ENCODE results near the gene PORCN. TPM values are rescaled to one million over a fixed set of nuclear protein-coding genes. Genes with fewer than 3 reads are reported as not detected.

PORCN gene
- total and polyA plus RNA-seq, 4 experiments from 2014 or later = 10.6 to 15.4 (median 14.5) TPM

- Mint-ChIP-seq H3K4me3 (no peak overlapping the region), H3K27ac (no peak overlapping the region), H3K36me3 (no peaks in the 10 kb centered on the region), H3K9me3 (peaks cover 0 to 3% (median 0%) of the 10 kb centered on the region in 8 donors), H3K27me3 (no peaks in the 10 kb centered on the region), H3K4me1 (no peaks in the 10 kb centered on the region)
- Histone ChIP-seq H3K36me3 (ENCODE audit: insufficient read depth, low read length) (no peaks in the 10 kb centered on the region), H3K4me1 (ENCODE audit: insufficient read depth, low read length) (no peaks in the 10 kb centered on the region), H3K27me3 (ENCODE audit: insufficient read depth, low read length) (no peaks in the 10 kb centered on the region), H3K27ac (ENCODE audit: low read depth, low read length) (no peak overlapping the region), H3K9me3 (ENCODE audit: control insufficient read depth in 1 of 2, low read length in 2 of 2) (no peaks in the 10 kb centered on the region), H3K4me3 (ENCODE audit: low read length in 2 of 2) (no peak overlapping the region)
- intact Hi-C loops (cut with micrococcal nuclease) = no loop called here
- no peak for DNase-seq
- CTCF ChIA-PET (ENCODE audit: partially characterized antibody) = no interaction called here
- POLR2A ChIA-PET (ENCODE audit: partially characterized antibody) = no interaction called here
Measured at GRCh38 chrX:48492293-48492910, 16.4 kb upstream of the PORCN start.

GRCh38 chrX:48493890-48494364 lies 14.9 kb upstream of the PORCN start:
- Histone ChIP-seq H3K4me3 (ENCODE audit: low read length in 2 of 2) (no peak overlapping the region), H3K9me3 (ENCODE audit: control insufficient read depth in 1 of 2, low read length in 2 of 2) (no peaks in the 10 kb centered on the region), H3K36me3 (ENCODE audit: insufficient read depth, low read length) (no peaks in the 10 kb centered on the region), H3K27me3 (ENCODE audit: insufficient read depth, low read length) (no peaks in the 10 kb centered on the region), H3K27ac (ENCODE audit: low read depth, low read length) (no peak overlapping the region), H3K4me1 (ENCODE audit: insufficient read depth, low read length) (no peaks in the 10 kb centered on the region)
- ChIA-PET POLR2A (ENCODE audit: partially characterized antibody) (interaction anchor here (0.6 kb wide), 1 partner anchor 46 kb away, joined by 3 read pairs; no protein-coding TSS in a partner anchor), CTCF (ENCODE audit: partially characterized antibody) (interaction anchor here (1.5 kb wide), 1 partner anchor 412 kb away, joined by 6 read pairs; no protein-coding TSS in a partner anchor)
- H3K27ac Mint-ChIP-seq = no peak overlapping the region
- no peak overlapping the region for H3K4me3 Mint-ChIP-seq
- intact Hi-C loops (cut with micrococcal nuclease) = no loop called here
- no peak for DNase-seq
- no peaks in the 10 kb centered on the region for H3K4me1 Mint-ChIP-seq
- peaks cover 0 to 3% (median 0%) of the 10 kb centered on the region in 8 donors for H3K9me3 Mint-ChIP-seq
- no peaks in the 10 kb centered on the region for H3K36me3 Mint-ChIP-seq
- peaks cover 0 to 2% of the 10 kb centered on the region in 2 donors for H3K27me3 Mint-ChIP-seq

GRCh38 chrX:48496660-48497059 lies 12.1 kb upstream of the PORCN start:
- ChIA-PET CTCF (ENCODE audit: partially characterized antibody) (no interaction called here), POLR2A (ENCODE audit: partially characterized antibody) (no interaction called here)
- Histone ChIP-seq H3K36me3 (ENCODE audit: insufficient read depth, low read length) (no peaks in the 10 kb centered on the region), H3K4me1 (ENCODE audit: insufficient read depth, low read length) (no peaks in the 10 kb centered on the region), H3K27me3 (ENCODE audit: insufficient read depth, low read length) (no peaks in the 10 kb centered on the region), H3K4me3 (ENCODE audit: low read length in 2 of 2) (no peak overlapping the region), H3K27ac (ENCODE audit: low read depth, low read length) (no peak overlapping the region), H3K9me3 (ENCODE audit: control insufficient read depth in 1 of 2, low read length in 2 of 2) (no peaks in the 10 kb centered on the region)
- Mint-ChIP-seq H3K27ac (no peak overlapping the region), H3K36me3 (no peaks in the 10 kb centered on the region), H3K27me3 (peaks cover 0 to 2% of the 10 kb centered on the region in 2 donors), H3K4me1 (peaks cover 0 to 3% (median 0%) of the 10 kb centered on the region in 4 donors), H3K4me3 (no peak overlapping the region), H3K9me3 (peaks cover 0 to 3% (median 0%) of the 10 kb centered on the region in 8 donors)
- no peak for DNase-seq
- intact Hi-C loops (cut with micrococcal nuclease) = no loop called here

GRCh38 chrX:48497871-48498270 lies 10.9 kb upstream of the PORCN start:
- no peaks in the 10 kb centered on the region for H3K36me3 Mint-ChIP-seq
- ChIA-PET CTCF (ENCODE audit: partially characterized antibody) (no interaction called here), POLR2A (ENCODE audit: partially characterized antibody) (no interaction called here)
- H3K27ac Mint-ChIP-seq = no peak overlapping the region
- H3K4me1 Mint-ChIP-seq = peaks cover 0 to 3% (median 0%) of the 10 kb centered on the region in 4 donors
- no peaks in the 10 kb centered on the region for H3K4me1 ChIP-seq (ENCODE audit: insufficient read depth, low read length)
- no peak overlapping the region for H3K4me3 ChIP-seq (ENCODE audit: low read length in 2 of 2)
- no peak for DNase-seq
- H3K9me3 Mint-ChIP-seq = peaks cover 0 to 3% (median 0%) of the 10 kb centered on the region in 8 donors
- no peak overlapping the region for H3K27ac ChIP-seq (ENCODE audit: low read depth, low read length)
- H3K9me3 ChIP-seq (ENCODE audit: control insufficient read depth in 1 of 2, low read length in 2 of 2) = no peaks in the 10 kb centered on the region
- H3K4me3 Mint-ChIP-seq = no peak overlapping the region
- intact Hi-C loops (cut with micrococcal nuclease) = no loop called here
- H3K27me3 ChIP-seq (ENCODE audit: insufficient read depth, low read length) = no peaks in the 10 kb centered on the region
- H3K27me3 Mint-ChIP-seq = peaks cover 0 to 2% of the 10 kb centered on the region in 2 donors
- no peaks in the 10 kb centered on the region for H3K36me3 ChIP-seq (ENCODE audit: insufficient read depth, low read length)

GRCh38 chrX:48498374-48498809 lies 10.4 kb upstream of the PORCN start:
- Histone ChIP-seq H3K36me3 (ENCODE audit: insufficient read depth, low read length) (no peaks in the 10 kb centered on the region), H3K4me3 (ENCODE audit: low read length in 2 of 2) (no peak overlapping the region), H3K9me3 (ENCODE audit: control insufficient read depth in 1 of 2, low read length in 2 of 2) (no peaks in the 10 kb centered on the region), H3K27me3 (ENCODE audit: insufficient read depth, low read length) (no peaks in the 10 kb centered on the region), H3K4me1 (ENCODE audit: insufficient read depth, low read length) (no peaks in the 10 kb centered on the region), H3K27ac (ENCODE audit: low read depth, low read length) (no peak overlapping the region)
- ChIA-PET POLR2A (ENCODE audit: partially characterized antibody) (no interaction called here), CTCF (ENCODE audit: partially characterized antibody) (no interaction called here)
- intact Hi-C loops (cut with micrococcal nuclease) = no loop called here
- Mint-ChIP-seq H3K9me3 (peaks cover 0 to 3% (median 0%) of the 10 kb centered on the region in 8 donors), H3K36me3 (no peaks in the 10 kb centered on the region), H3K27ac (no peak overlapping the region), H3K4me3 (no peak overlapping the region), H3K4me1 (peaks cover 0 to 3% (median 0%) of the 10 kb centered on the region in 4 donors), H3K27me3 (peaks cover 0 to 2% of the 10 kb centered on the region in 2 donors)
- DNase-seq = no peak

- Mint-ChIP-seq H3K36me3 (peaks cover 0 to 1% of the 10 kb centered on the region in 2 donors), H3K27ac (no peak overlapping the region), H3K4me3 (no peak overlapping the region), H3K9me3 (peaks cover 0 to under 1% (median 0%) of the 10 kb centered on the region in 8 donors), H3K4me1 (peaks cover 0 to 7% (median 2%) of the 10 kb centered on the region in 4 donors), H3K27me3 (no peaks in the 10 kb centered on the region)
- Histone ChIP-seq H3K27ac (ENCODE audit: low read depth, low read length) (no peak overlapping the region), H3K4me3 (ENCODE audit: low read length in 2 of 2) (no peak overlapping the region), H3K4me1 (ENCODE audit: insufficient read depth, low read length) (peaks cover under 1% of the 10 kb centered on the region), H3K27me3 (ENCODE audit: insufficient read depth, low read length) (no peaks in the 10 kb centered on the region), H3K9me3 (ENCODE audit: control insufficient read depth in 1 of 2, low read length in 2 of 2) (no peaks in the 10 kb centered on the region), H3K36me3 (ENCODE audit: insufficient read depth, low read length) (no peaks in the 10 kb centered on the region)
- DNase-seq = no peak
- ChIA-PET POLR2A (ENCODE audit: partially characterized antibody) (no interaction called here), CTCF (ENCODE audit: partially characterized antibody) (no interaction called here)
- intact Hi-C loops (cut with micrococcal nuclease) = no loop called here
Measured at GRCh38 chrX:48504261-48504660, 4.5 kb upstream of the PORCN start.

- ChIA-PET CTCF (ENCODE audit: partially characterized antibody) (no interaction called here), POLR2A (ENCODE audit: partially characterized antibody) (no interaction called here)
- Histone ChIP-seq H3K36me3 (ENCODE audit: insufficient read depth, low read length) (no peaks in the 10 kb centered on the region), H3K4me1 (ENCODE audit: insufficient read depth, low read length) (peaks cover 13% of the 10 kb centered on the region), H3K27me3 (ENCODE audit: insufficient read depth, low read length) (no peaks in the 10 kb centered on the region), H3K27ac (ENCODE audit: low read depth, low read length) (no peak overlapping the region), H3K4me3 (ENCODE audit: low read length in 2 of 2) (no peak overlapping the region), H3K9me3 (ENCODE audit: control insufficient read depth in 1 of 2, low read length in 2 of 2) (no peaks in the 10 kb centered on the region)
- Mint-ChIP-seq H3K36me3 (peaks cover 0 to 4% of the 10 kb centered on the region in 2 donors), H3K27ac (no peak overlapping the region), H3K27me3 (no peaks in the 10 kb centered on the region), H3K4me3 (no peak overlapping the region), H3K9me3 (peaks cover 0 to 1% (median 0%) of the 10 kb centered on the region in 8 donors), H3K4me1 (peaks cover 5 to 12% (median 8%) of the 10 kb centered on the region in 4 donors)
- intact Hi-C loops (cut with micrococcal nuclease) = no loop called here
- no peak for DNase-seq
Measured at GRCh38 chrX:48505481-48505880, 3.3 kb upstream of the PORCN start.
